HG02938 (cell line): Measurements from ENCODE around the gene SPPL3.
"Not testable (repeated sequence)": the region's sequence is repeated elsewhere in the genome, so short reads cannot be mapped to it uniquely, and the experiment has no call there.

Experiments used
- ATAC-seq: cut with Tn5 transposase; IDR thresholded peaks from one replicate; pipeline ENCODE4 v1.9.1; 2021; ENCODE audit warnings: mild to moderate bottlenecking, moderate library complexity; ENCODE audit not compliant: unreplicated experiment

The SPPL3 gene

GRCh38 chr12:120904197-120904773 is at the start of gene SPPL3:
Gene SPPL3, minus strand, starts transcription at chr12:120904358. Its CDS starts 491 bp downstream, at chr12:120903867.
- peak; percentile 74 for ATAC-seq

GRCh38 chr12:120950807-120951206 is 46.6 kb upstream of the SPPL3 start:
- no peak for ATAC-seq

GRCh38 chr12:120950260-120950799 is 46.2 kb upstream of the SPPL3 start:
- not testable (repeated sequence) for ATAC-seq

GRCh38 chr12:120945516-120945915 is 41.4 kb upstream of the SPPL3 start:
- not testable (repeated sequence) for ATAC-seq

- ATAC-seq: no peak
Measured at GRCh38 chr12:120944645-120945217, 40.6 kb upstream of the SPPL3 start.

GRCh38 chr12:120943482-120943881 is 39.3 kb upstream of the SPPL3 start:
- ATAC-seq: no peak

GRCh38 chr12:120941846-120942405 is 37.8 kb upstream of the SPPL3 start:
- ATAC-seq: no peak

- ATAC-seq: no peak
Measured at GRCh38 chr12:120941412-120941811, 37.3 kb upstream of the SPPL3 start.

GRCh38 chr12:120940799-120941198 is 36.6 kb upstream of the SPPL3 start:
- no peak for ATAC-seq

- ATAC-seq: no peak
Measured at GRCh38 chr12:120940006-120940405, 35.8 kb upstream of the SPPL3 start.

GRCh38 chr12:120939523-120939922 is 35.4 kb upstream of the SPPL3 start:
- ATAC-seq: no peak

GRCh38 chr12:120938496-120938895 is 34.3 kb upstream of the SPPL3 start:
- no peak for ATAC-seq

- no peak for ATAC-seq
Measured at GRCh38 chr12:120936197-120936596, 32.0 kb upstream of the SPPL3 start.

GRCh38 chr12:120933786-120934185 is 29.6 kb upstream of the SPPL3 start:
- ATAC-seq: no peak

GRCh38 chr12:120932956-120933526 is 28.9 kb upstream of the SPPL3 start:
- ATAC-seq: no peak

- no peak for ATAC-seq
Measured at GRCh38 chr12:120932058-120932457, 27.9 kb upstream of the SPPL3 start.

GRCh38 chr12:120930032-120930431 is 25.9 kb upstream of the SPPL3 start:
- no peak for ATAC-seq

GRCh38 chr12:120928864-120929652 is 24.9 kb upstream of the SPPL3 start:
- no peak for ATAC-seq

- no peak for ATAC-seq
Measured at GRCh38 chr12:120925740-120926563, 21.8 kb upstream of the SPPL3 start.

- ATAC-seq: no peak
Measured at GRCh38 chr12:120922279-120922678, 18.1 kb upstream of the SPPL3 start.
